Epithelial cell of esophagus (primary cell): ENCODE data around the gene LMX1B.

ENCODE experiments used
- DNase-seq: peaks from one replicate; pipeline ENCODE4 v3.0.0; 2010; ENCODE audit warnings: low read depth
- H3K4me3 ChIP-seq: 2 replicates; pipeline ENCODE4 v1.5.1; 2011; ENCODE audit warnings: mild to moderate bottlenecking, low read length, control low read depth
- CTCF ChIP-seq: IDR thresholded peaks from 2 replicates; pipeline ENCODE4 v1.5.1; 2011; ENCODE audit warnings: low read depth, mild to moderate bottlenecking, low read length, control low read depth, inconsistent platforms; ENCODE audit not compliant: insufficient read depth; ENCODE audit errors: missing control alignments

Gene LMX1B

DNA sequence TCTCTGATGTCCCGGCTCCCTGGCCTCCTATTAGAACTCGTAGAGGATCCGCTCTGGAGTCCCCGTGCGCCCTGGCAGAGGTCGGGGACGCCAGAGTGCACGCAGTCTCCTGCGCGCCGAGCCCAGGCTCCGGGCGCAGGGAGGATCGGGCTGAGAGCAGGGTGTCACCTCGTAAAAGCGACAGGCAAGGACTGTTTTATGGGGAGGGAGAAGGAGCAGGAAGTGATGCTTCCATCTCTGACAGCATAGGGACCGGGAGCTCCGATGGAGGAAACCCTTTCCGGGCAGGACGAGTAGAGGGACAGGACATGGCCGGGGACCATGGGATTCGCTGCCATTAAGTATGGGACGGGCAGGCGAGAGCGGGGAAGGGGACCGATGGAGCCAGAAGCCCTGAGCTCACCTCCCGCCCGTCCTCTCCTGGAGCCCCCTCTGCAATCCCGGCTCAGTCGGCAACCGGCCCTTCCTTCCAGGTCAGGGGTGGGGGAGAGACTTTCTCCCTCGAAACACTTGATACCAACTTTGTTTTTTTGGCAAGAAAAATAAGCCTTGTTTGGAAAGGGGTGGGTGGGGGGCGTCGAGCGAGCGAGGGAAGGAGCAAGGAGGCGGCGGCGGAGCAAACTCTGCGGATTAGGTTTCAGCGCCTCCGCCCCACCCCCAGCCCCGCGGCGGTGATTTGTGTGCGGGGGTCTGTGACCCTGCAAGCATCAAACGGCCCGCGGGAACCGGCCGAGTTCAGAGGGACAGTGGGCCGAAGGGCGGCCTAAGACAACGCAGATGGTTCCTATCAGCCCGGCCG lies 12.6 kb downstream of the LMX1B start:
- TF ChIP-seq CTCF = no peak
- DNase-seq = no peak
- H3K4me3 ChIP-seq = no peak overlapping the region

DNA sequence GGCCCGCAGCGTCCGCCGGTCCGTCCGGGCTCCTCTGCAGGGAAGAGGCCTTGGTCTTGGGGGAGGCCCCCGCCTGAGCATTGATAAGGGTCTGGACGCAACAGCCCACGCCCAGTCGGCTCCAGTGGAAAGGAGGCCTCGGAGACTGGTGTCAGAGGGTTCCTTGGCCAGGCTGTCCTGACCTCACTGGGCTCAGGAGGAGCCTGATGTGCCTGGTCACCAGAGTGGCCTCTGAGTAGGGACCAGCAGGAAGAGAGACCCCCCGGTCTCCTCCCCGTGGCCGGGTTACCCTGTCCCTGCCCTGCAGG lies 13.2 kb downstream of the LMX1B start:
- no peak overlapping the region for H3K4me3 ChIP-seq
- DNase-seq = no peak
- TF ChIP-seq CTCF = no peak

GRCh38 chr9:126628146-126628545 lies 14.4 kb downstream of the LMX1B start:
- no peak overlapping the region for H3K4me3 ChIP-seq
- no peak for DNase-seq
- TF ChIP-seq CTCF = no peak

DNA sequence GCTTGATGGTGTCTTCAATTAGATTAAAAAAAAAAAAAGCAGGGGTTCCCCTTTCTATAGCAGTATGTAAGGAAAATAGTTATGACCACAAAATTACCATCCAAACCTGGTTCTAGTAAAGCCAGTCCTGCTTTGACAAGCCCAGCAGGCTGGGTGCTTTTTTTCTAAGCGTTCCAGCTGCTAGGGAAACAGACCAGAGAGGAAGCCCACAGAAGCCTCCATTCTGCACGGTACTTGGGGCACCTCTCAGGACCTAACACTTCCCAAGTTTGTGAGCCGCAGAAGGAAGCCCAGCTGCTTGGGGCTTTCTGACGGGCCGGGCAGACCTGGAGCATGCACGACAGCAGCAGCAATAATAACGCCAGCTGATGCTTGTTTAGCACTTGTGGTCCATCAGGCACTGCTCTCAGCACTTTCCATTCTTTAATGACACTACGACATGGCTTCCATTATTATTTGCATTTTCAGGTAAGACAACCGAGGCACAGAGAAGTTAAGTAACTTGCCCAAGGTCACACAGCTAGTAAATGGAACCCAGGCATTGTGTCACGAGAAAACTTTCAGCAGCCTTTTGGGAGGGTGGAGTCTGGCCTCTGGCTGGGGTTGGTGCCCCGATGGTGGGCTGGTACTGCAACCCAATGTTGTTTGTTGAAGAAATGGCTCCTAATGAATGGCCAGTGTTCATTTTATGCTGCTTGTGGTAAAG lies 15.4 kb downstream of the LMX1B start:
- no peak for TF ChIP-seq CTCF

DNA sequence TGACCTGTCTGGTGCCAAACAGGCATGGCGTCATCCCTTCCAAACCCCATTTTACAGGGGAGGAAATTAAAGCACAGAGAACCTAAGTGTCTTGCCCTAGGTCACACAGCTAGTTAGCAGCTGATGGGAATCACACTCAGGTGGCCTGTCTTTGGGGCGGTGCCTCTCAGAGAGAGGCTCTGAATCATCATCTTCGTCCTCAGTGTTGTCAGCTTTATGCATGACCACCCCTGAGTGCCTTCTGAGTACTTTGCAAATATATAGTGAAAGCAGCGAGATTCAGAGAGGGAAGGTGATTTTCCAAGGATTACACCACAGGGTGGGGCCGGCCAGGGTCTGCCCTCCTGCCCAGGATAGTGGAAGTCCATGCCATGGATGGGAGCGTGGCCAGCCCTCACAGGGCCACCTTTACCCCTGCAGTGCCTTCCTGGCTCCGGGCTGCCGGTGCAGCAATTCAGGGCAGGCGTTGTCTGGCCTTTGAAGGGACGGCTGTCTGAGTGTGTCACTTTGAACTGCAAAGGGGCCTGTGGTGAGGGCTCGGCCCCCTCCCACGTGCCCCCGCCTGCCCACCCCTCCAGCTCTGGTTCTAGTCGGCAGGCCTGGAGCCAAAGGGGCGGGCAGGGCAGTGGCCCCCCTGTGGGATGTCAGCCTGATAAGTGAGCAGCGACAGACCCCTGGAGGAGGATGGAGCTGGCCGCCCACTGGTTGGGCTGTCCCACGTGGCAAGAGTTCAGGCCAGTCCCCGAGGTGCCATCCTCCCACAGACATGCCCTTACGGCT lies 16.9 kb downstream of the LMX1B start:
- DNase-seq = peak; percentile 40

More for the DNA sequence above, 15.4 kb downstream of the LMX1B start:
- no peak overlapping the region for H3K4me3 ChIP-seq
- DNase-seq = no peak

GRCh38 chr9:126631254-126631653 lies 17.5 kb downstream of the LMX1B start:
- no peak for TF ChIP-seq CTCF
- H3K4me3 ChIP-seq = no peak overlapping the region
- DNase-seq = no peak

More for the DNA sequence above, 16.9 kb downstream of the LMX1B start:
- no peak for TF ChIP-seq CTCF
- H3K4me3 ChIP-seq = no peak overlapping the region
